GM23338 (cell line): ENCODE results near the gene ZDHHC8. TPM values are rescaled to one million over a fixed set of nuclear protein-coding genes. Genes with fewer than 3 reads are reported as not detected.

Experiments
- ATAC-seq: fragments of 200-7000 bp; cut with Tn5 transposase; 3 replicates; pipeline ENCODE4 v1.9.1; 2020
- DNase-seq: peaks from one replicate; pipeline ENCODE4 v3.0.0-alpha.2; 2015; ENCODE audit warnings: low spot score
- H2AFZ ChIP-seq: fragments of 200-600 bp; sonication (generic); 2 replicates; pipeline ENCODE4 v1.8.0; 2016; ENCODE audit warnings: antibody characterized with exemption, mild to moderate bottlenecking, moderate library complexity
- H3F3A ChIP-seq: fragments of 200-600 bp; sonication (generic); replicated peaks from 2 replicates; pipeline ENCODE4 v1.8.0; 2017; ENCODE audit warnings: antibody characterized with exemption, mixed run types, low read depth
- H3K27ac ChIP-seq: fragments of 200-600 bp; sonication (generic); 2 replicates; pipeline ENCODE4 v1.6.1; 2016; ENCODE audit warnings: low read depth
- H3K27me3 ChIP-seq: fragments of 200-600 bp; sonication (generic); 2 replicates; pipeline ENCODE4 v1.8.0; 2016; ENCODE audit warnings: mild to moderate bottlenecking, mixed run types, moderate library complexity; ENCODE audit not compliant: insufficient read depth
- H3K36me3 ChIP-seq: fragments of 200-600 bp; sonication (generic); 2 replicates; pipeline ENCODE4 v1.8.0; 2016; ENCODE audit warnings: mild to moderate bottlenecking; ENCODE audit not compliant: insufficient read depth
- H3K4me1 ChIP-seq: fragments of 200-600 bp; sonication (generic); 2 replicates; pipeline ENCODE4 v1.8.0; 2016; ENCODE audit warnings: mild to moderate bottlenecking, moderate library complexity; ENCODE audit not compliant: insufficient read depth
- H3K4me2 ChIP-seq: fragments of 200-600 bp; sonication (generic); 2 replicates; pipeline ENCODE4 v1.7.1; 2017; ENCODE audit warnings: mixed run types
- H3K4me3 ChIP-seq: fragments of 200-600 bp; sonication (generic); 2 replicates; pipeline ENCODE4 v1.6.1; 2016; ENCODE audit warnings: mixed run types
- H3K79me2 ChIP-seq: fragments of 200-600 bp; sonication (generic); replicated peaks from 2 replicates; pipeline ENCODE4 v1.8.0; 2017; ENCODE audit warnings: mild to moderate bottlenecking; ENCODE audit not compliant: insufficient read depth
- H3K9me2 ChIP-seq: fragments of 200-600 bp; sonication (generic); 2 replicates; pipeline ENCODE4 v1.8.0; 2017; ENCODE audit not compliant: insufficient read depth
- H4K20me1 ChIP-seq: fragments of 200-600 bp; sonication (generic); replicated peaks from 2 replicates; pipeline ENCODE4 v1.8.0; 2017; ENCODE audit warnings: mild to moderate bottlenecking; ENCODE audit not compliant: insufficient read depth
- H3K27ac Mint-ChIP-seq: 2 replicates; pipeline ENCODE4 v1.8.0; 2020; ENCODE audit warnings: inconsistent platforms, mild to moderate bottlenecking, moderate library complexity, mixed read lengths
- H3K27me3 Mint-ChIP-seq: 3 replicates; pipeline ENCODE4 v1.8.0; 2022; ENCODE audit warnings: low read depth, mild to moderate bottlenecking, moderate library complexity, mixed read lengths, inconsistent platforms; ENCODE audit not compliant: insufficient read depth, poor library complexity
- H3K36me3 Mint-ChIP-seq: 3 replicates; pipeline ENCODE4 v1.8.0; 2021; ENCODE audit warnings: low read depth, mild to moderate bottlenecking, inconsistent platforms, moderate library complexity, mixed read lengths
- H3K4me1 Mint-ChIP-seq: 3 replicates; pipeline ENCODE4 v1.8.0; 2020; ENCODE audit warnings: mild to moderate bottlenecking, inconsistent platforms, mixed read lengths
- H3K4me3 Mint-ChIP-seq: 3 replicates; pipeline ENCODE4 v1.8.0; 2021; ENCODE audit warnings: moderate library complexity, mild to moderate bottlenecking, inconsistent platforms, mixed read lengths
- H3K9me3 Mint-ChIP-seq: 3 replicates; pipeline ENCODE4 v1.8.0; 2020; ENCODE audit warnings: moderate library complexity, mild to moderate bottlenecking, inconsistent platforms, mixed read lengths
- CREB1 ChIP-seq: fragments of 250-450 bp; sonication (Bioruptor Pico); IDR thresholded peaks from 2 replicates; pipeline ENCODE4 v1.5.0; 2020; ENCODE audit warnings: low read depth, mild to moderate bottlenecking, moderate library complexity
- CTCF ChIP-seq, 2 experiments: fragments of 200-600 bp in 1 of 2; sonication (generic) in 1 of 2; conservative IDR thresholded peaks; 2 replicates each; pipeline versions ENCODE4 v1.5.1 to v1.6.1; 2016 to 2017; ENCODE audit warnings: antibody characterized with exemption in 2 of 2, low read depth in 2 of 2, mild to moderate bottlenecking in 2 of 2, moderate library complexity in 1 of 2
- EZH2 ChIP-seq: fragments of 200-600 bp; sonication (generic); IDR thresholded peaks from one replicate; pipeline ENCODE4 v1.8.0; 2017; ENCODE audit warnings: antibody characterized with exemption, mild to moderate bottlenecking, low read depth; ENCODE audit not compliant: unreplicated experiment
- JUNB ChIP-seq: IDR thresholded peaks from one replicate; pipeline ENCODE4 v1.6.1; 2016; ENCODE audit warnings: antibody characterized with exemption; ENCODE audit not compliant: unreplicated experiment
- NANOG ChIP-seq: IDR thresholded peaks from 2 replicates; pipeline ENCODE4 v1.6.1; 2016; ENCODE audit warnings: antibody characterized with exemption, borderline replicate concordance
- POLR2AphosphoS5 ChIP-seq: IDR thresholded peaks from 2 replicates; pipeline ENCODE4 v1.6.1; 2016; ENCODE audit warnings: antibody characterized with exemption, low read depth
- REST ChIP-seq: IDR thresholded peaks from one replicate; pipeline ENCODE4 v1.6.1; 2018; ENCODE audit warnings: antibody characterized with exemption; ENCODE audit not compliant: unreplicated experiment
- STAT1 ChIP-seq: IDR thresholded peaks from one replicate; pipeline ENCODE4 v1.6.1; 2016; ENCODE audit warnings: antibody characterized with exemption; ENCODE audit not compliant: unreplicated experiment
- ZNF114 ChIP-seq: fragments of 250-450 bp; sonication (Bioruptor Pico); IDR thresholded peaks from 2 replicates; pipeline ENCODE4 v1.5.0; 2020; ENCODE audit warnings: mild to moderate bottlenecking, moderate library complexity
- ZNF331 ChIP-seq: fragments of 250-450 bp; sonication (Bioruptor Pico); IDR thresholded peaks from 2 replicates; pipeline ENCODE4 v1.5.0; 2020; ENCODE audit warnings: low read depth, mild to moderate bottlenecking, moderate library complexity
- ZNF462 ChIP-seq: fragments of 250-450 bp; sonication (Bioruptor Pico); IDR thresholded peaks from 2 replicates; pipeline ENCODE4 v1.5.0; 2020; ENCODE audit warnings: mild to moderate bottlenecking, moderate library complexity
- polyA plus RNA-seq: library from polyadenylated mRNA; unstranded; fragments of >200 nt; fragmentation: Nextera tagmentation; extraction: Ambion mirVana; gene quantifications from 2 replicates; pipeline ENCODE4 v1.2.1, GENCODE V29; 2016
- total RNA-seq: library from RNA; depleted of rRNA; stranded (reverse); fragments of >200 nt; shearing (Covaris generic); gene quantifications from 2 replicates; pipeline ENCODE4 v1.2.3, GENCODE V29; 2014

The ZDHHC8 gene
- total and polyA plus RNA-seq, 2 experiments from 2014 or later, result 13.7 to 47.6 TPM

- no peak overlapping the region for H3K4me3 ChIP-seq
- H3K4me1 ChIP-seq, result no peaks in the 10 kb centered on the region
- no peaks in the 10 kb centered on the region for H3K36me3 Mint-ChIP-seq
- no peaks in the 10 kb centered on the region for H3K4me1 Mint-ChIP-seq
- no peak overlapping the region for H3K4me3 Mint-ChIP-seq
- H2AFZ ChIP-seq, result no peak overlapping the region
- ATAC-seq (peak; percentile 28), DNase-seq (peak; percentile 36)
- H3K9me3 Mint-ChIP-seq, result no peaks in the 10 kb centered on the region
- TF ChIP-seq CTCF (conservative IDR thresholded peaks at IDR 0.05; ENCODE audit: low read depth in 2 of 2) (no peak), JUNB (no peak)
- no peaks in the 10 kb centered on the region for H3K79me2 ChIP-seq
- no peak overlapping the region for H3K27ac Mint-ChIP-seq
- H3K4me2 ChIP-seq, result no peak overlapping the region
- H3K27me3 Mint-ChIP-seq, result peaks cover 10% of the 10 kb centered on the region
- no peak overlapping the region for H3K27ac ChIP-seq
- no peaks in the 10 kb centered on the region for H3K9me2 ChIP-seq
- H4K20me1 ChIP-seq, result no peaks in the 10 kb centered on the region
- H3F3A ChIP-seq, result no peaks in the 10 kb centered on the region
- no peaks in the 10 kb centered on the region for H3K27me3 ChIP-seq
- H3K36me3 ChIP-seq, result no peaks in the 10 kb centered on the region
Observed at GRCh38 chr22:20173246-20173645, 41.6 kb downstream of the ZDHHC8 start.

- no peak for DNase-seq
- no peak overlapping the region for H3K4me2 ChIP-seq
- no peaks in the 10 kb centered on the region for H3K79me2 ChIP-seq
- no peaks in the 10 kb centered on the region for H3K9me3 Mint-ChIP-seq
- H3K9me2 ChIP-seq, result no peaks in the 10 kb centered on the region
- no peak overlapping the region for H3K4me3 Mint-ChIP-seq
- peaks cover 10% of the 10 kb centered on the region for H3K27me3 Mint-ChIP-seq
- no peak overlapping the region for H3K27ac ChIP-seq
- no peak overlapping the region for H3K4me3 ChIP-seq
- H3K4me1 ChIP-seq, result no peaks in the 10 kb centered on the region
- H3K27ac Mint-ChIP-seq, result no peak overlapping the region
- no peaks in the 10 kb centered on the region for H4K20me1 ChIP-seq
- H3K27me3 ChIP-seq, result no peaks in the 10 kb centered on the region
- no peaks in the 10 kb centered on the region for H3K4me1 Mint-ChIP-seq
- no peak for ATAC-seq
- no peak overlapping the region for H2AFZ ChIP-seq
- no peaks in the 10 kb centered on the region for H3F3A ChIP-seq
- H3K36me3 ChIP-seq, result no peaks in the 10 kb centered on the region
- H3K36me3 Mint-ChIP-seq, result no peaks in the 10 kb centered on the region
- TF ChIP-seq JUNB (no peak), EZH2 (no peak), ZNF462 (CRISPR knock-in tag) (no peak), ZNF114 (CRISPR knock-in tag) (no peak), STAT1 (no peak), NANOG (no peak), POLR2AphosphoS5 (no peak), REST (no peak), ZNF331 (CRISPR knock-in tag) (no peak), CREB1 (CRISPR knock-in tag) (no peak)
Observed at GRCh38 chr22:20173772-20174171, 42.2 kb downstream of the ZDHHC8 start.
